GM19463 (cell line): ENCODE measurements around the gene NUSAP1.
"Not testable (repeated sequence)": the region's sequence is repeated elsewhere in the genome, so short reads cannot be mapped to it uniquely, and the experiment has no call there.

Source experiments
- ATAC-seq: cut with Tn5 transposase; IDR thresholded peaks from one replicate; pipeline ENCODE4 v1.9.1; 2021; ENCODE audit warnings: mild to moderate bottlenecking, moderate library complexity; ENCODE audit not compliant: unreplicated experiment

NUSAP1 gene, protein sequence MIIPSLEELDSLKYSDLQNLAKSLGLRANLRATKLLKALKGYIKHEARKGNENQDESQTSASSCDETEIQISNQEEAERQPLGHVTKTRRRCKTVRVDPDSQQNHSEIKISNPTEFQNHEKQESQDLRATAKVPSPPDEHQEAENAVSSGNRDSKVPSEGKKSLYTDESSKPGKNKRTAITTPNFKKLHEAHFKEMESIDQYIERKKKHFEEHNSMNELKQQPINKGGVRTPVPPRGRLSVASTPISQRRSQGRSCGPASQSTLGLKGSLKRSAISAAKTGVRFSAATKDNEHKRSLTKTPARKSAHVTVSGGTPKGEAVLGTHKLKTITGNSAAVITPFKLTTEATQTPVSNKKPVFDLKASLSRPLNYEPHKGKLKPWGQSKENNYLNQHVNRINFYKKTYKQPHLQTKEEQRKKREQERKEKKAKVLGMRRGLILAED

DNA sequence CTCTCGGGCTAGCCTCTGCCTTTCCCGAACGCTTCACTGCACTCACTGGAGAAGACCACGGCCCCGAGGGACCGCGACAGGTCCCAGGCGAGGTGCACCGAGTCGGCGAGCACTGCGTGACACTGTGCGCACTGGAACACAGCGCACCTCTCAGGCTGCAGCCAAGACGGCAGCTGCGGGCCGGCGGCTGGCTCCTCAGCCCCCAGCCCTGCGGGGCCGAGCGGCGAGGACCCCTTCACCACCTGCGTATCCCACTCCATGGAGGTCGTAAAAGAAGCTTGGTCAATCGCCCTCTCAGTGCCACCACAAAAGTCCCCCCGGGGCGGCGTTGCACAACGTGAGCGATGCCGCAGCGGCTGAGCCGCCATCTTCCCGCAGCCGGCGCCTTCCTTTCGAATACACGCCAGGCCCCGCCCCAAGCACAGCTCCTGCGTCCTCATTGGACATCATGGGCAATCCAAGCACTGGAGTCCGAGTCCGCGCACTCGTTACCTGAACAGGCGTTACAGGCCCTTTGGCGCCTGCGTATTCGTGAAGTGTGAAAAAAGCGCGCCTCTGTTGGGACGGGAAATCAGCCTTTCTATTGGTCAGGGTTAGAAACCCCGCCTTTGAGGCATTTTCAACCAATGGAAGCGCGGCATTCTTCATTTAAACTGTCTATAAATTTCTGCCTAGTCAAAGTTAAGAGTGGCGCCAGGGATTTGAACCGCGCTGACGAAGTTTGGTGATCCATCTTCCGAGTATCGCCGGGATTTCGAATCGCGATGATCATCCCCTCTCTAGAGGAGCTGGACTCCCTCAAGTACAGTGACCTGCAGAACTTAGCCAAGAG, at the start of gene NUSAP1, which contains the start of gene OIP5:
Gene NUSAP1, plus strand, starts transcription at position 688 of the 832 bp plus-strand sequence. Its CDS starts 77 bp downstream, at position 765.
Gene OIP5, minus strand, starts transcription at position 398 of the 832 bp plus-strand sequence. Its CDS starts 30 bp downstream, at position 368.
- peak; percentile 89 for ATAC-seq

DNA sequence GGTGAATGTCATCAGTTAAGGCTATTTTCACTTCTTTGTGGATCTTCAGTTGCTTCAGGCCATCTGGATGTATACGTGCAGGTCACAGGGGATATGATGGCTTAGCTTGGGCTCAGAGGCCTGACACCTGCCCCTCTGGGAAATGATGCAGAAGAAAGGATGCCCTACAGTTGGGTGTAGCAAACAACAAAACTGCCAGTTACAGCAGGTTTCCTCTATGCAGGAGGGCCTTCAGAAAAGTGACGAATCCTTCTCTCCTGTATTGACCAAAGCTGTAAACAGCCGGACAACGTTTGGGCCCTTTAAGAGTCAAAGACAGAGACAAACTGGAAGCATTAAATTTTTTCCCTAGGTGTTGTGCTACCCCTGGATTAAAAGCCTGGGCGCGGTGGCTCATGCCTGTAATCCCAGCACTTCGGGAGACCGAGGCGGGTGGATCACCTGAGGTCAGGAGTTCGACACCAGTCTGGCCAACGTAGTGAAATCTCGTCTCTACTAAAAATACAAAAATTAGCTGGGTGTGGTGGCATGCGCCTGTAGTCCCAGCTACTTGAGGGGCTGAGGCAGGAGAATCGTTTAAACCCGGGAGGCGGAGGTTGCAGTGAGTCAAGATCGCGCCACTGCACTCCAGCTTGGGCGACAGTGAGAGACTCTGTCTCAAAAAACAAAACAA, 49.6 kb upstream of the NUSAP1 start:
- ATAC-seq, result not testable (repeated sequence)

DNA sequence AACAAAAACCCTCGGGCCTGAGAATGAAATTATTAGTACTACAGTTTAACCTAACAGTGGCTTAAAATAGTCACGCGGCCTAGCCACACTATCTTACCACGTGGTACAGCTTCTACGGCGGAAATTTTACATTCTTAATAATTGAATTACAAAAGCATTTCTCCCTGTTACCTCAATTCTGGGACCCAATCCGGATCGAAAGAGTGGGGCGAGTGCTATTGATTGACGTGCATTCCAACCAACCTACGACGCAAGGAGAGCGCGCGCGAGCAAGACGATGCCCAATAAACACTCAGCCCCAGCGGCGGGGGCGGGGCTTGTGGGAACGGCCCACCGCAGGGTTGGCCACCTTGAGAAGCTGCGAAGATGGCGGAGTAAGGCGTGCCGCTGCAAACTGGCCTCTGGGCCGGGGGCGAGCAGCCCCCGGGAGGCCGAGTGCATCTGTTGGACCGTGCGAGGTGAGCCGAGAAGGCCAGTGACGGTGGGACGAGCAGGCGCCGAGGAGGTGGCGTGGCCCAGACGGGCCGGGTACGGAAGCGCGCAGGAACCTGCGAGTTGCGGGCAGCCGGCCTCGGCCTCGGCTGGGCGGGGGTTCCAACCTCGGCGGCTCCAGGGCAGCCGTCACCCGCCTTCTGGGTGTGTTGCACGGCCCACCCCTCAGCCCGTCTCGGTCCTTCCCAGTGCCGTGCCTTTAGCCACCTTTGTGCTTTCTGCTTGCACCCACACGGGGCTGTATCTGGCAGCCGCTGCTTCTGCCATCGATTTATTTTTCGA, 48.8 kb upstream of the NUSAP1 start:
- peak; percentile 98 for ATAC-seq

DNA sequence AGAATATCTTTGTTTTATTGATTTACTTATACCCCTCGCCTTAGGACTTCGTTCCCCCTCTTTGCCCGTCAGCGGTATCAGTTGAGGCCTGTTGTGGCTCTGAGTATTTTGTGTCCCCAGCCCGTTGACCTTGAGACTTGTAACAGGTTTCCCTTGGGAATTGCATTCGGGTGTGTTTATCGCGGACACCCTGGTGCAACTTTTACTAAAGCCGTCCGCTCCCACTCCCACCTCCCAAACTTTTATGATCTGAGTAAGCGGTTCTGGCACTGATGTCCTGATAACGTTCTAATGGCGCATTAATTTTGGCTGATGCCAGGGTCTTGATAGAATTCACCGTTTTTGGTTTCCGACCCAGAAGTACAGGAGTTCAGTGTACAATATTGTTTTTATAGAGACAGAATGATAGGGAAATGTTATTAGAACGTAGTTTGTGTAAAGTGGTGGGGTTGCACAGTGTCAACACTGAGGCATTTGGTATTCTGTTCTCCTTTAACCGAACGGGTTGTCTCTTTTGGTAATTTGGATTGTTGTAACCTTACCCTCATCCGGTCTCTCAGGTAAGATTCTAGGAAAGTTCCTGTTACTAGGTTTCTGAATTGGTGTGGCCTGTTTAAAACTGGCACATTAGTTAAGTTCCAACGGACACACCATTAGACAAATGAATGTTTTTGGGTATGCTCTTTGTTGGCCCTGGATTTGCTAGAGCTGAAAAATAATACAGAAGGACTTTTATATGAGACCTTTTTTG, 48.1 kb upstream of the NUSAP1 start:
- no peak for ATAC-seq

DNA sequence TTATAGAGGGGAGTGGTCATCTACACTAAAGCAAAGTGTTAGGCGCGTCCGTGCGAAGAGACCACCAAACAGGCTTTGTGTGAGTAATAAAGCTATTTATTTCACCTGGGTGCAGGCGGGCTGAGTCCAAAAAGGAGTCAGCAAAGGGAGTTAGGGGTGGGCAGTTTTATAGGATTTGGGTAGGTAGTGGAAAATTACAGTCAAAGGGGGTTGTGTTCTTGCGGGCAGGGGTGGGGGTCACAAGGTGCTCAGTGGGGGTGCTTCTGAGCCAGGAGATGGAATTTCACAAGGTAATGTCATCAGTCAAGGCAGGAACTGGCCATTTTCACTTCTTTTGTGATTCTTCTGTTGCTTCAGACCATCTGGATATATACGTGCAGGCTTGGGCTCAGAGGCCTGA, 47.4 kb upstream of the NUSAP1 start:
- no peak for ATAC-seq

DNA sequence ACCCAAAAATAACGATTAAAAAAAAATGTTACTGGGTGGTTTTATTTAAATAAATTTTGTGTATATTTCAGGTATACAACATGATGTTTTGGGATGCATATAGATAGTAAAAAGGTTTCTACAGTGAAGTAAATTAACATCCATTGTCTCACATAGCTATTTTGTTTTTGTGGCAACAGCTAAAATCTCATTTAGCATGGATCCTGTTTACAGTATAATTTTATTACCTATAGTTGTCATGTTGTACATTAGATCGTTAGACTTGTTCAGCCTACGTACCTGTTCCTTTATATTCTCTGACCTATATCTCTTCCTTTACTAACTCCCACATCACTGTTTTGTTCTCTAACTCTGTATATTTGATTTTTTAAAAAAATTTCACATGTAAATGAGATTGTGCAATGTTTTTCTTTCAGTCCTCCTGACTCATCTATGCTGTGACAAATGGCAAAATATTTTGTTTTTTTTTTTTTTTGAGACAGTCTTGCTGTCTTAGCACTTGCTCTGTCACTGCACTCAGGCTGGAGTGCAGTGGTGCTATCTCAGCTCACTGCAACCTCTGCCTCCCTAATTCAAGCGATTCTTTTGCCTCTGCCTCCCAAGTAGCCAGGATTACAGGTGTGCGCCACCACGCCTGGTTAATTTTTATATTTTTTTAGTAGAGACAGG, 45.9 kb upstream of the NUSAP1 start:
- ATAC-seq, result no peak

DNA sequence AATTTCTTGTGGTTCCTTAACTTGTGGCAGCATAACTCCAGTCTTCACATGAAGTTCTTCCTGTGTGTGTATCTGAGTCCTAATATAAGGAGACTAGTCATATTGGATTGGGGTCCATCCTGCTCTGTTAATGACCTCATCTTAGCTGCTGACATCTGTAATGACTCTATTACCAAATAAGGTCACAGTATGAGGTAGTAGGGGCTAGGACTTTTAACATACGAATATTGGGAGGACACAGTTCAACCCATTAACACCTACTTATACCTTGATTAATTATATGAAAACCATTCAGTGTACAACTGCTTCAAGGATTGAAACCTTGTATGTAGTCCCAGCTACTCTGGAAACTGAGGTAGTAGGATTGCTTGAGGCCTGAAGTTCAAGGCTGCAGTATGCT, 44.2 kb upstream of the NUSAP1 start:
- ATAC-seq, result no peak

DNA sequence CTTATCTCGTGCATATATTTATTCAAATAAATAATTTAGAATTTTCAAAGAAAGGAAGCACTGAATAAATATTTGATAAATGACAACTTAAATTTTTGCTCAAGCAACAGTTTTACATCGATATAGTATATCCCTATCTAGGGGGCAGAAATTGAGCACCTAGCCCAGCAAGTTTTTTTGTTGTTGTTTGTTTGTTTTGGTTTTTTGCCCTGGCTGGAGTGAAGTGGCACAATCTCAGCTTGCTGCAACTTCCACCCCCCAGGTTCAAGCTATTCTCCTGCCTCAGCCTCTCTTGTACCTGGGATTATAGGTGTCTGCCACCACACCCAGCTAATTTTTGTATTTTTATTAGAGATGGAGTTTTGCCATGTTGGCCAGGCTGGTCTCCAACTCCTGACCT, 42.7 kb upstream of the NUSAP1 start:
- ATAC-seq, result no peak

DNA sequence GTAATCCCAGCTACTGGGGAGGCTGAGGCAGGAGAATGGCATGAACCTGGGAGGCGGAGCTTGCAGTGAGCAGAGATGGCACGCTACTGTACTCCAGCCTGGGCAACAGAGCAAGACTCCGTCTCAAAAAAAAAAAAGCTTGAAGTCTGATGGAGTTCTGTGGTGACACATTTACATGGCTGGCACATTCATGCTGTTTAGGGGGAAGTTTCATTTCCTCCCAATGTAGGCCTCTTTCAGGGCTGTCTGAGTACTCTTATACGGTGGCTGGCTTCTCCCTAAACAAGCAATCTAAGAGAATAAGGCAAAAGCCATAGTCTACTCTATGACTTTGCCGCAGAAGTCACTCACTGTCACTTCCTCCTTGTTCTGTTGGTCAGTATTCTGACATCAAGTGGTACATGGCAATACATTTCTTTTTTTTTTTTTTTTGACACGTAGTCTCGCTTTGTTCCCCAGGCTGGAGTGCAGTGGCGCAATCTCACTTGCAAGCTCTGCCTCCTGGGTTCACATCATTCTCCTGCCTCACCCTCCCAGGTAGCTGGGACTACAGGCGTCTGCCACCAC, 41.5 kb upstream of the NUSAP1 start:
- peak; percentile 84 for ATAC-seq

DNA sequence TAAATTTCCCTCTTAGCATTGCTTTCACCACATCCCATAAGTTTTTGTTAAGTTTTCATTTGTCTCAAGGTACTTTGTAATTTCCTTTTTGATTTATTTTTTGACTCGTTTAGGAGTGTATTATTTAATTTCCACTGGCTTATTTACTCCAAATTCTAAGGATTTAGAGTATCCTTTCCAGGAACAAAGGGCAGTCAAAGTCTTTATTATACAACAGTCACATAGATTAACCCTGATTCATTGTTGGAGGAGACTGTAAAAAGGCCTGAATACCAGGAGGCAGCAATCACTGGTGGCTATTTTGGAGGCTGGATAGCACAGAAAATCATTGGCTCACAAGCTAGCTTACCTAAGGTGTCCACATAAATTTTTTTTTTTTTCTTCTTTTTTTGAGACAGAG, 40.2 kb upstream of the NUSAP1 start:
- no peak for ATAC-seq

DNA sequence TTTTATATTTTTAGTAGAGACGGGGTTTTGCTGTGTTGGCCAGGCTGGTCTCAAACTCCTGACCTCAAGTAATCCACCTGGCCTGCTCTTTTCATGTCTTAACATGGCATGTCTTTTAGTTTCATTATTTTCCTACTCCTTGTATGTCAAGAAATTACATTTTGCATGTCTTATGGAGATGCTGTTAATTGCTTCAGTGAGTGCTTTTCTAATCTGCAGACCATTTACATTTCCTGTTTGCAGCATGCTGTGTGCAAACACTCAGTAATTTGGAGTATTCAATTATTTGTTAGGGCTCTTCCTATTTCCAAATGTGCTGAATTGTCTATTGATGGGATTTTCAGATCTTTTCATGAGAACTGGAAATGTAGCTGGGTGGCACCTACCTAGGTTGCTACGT, 31.5 kb upstream of the NUSAP1 start:
- ATAC-seq, result not testable (repeated sequence)

DNA sequence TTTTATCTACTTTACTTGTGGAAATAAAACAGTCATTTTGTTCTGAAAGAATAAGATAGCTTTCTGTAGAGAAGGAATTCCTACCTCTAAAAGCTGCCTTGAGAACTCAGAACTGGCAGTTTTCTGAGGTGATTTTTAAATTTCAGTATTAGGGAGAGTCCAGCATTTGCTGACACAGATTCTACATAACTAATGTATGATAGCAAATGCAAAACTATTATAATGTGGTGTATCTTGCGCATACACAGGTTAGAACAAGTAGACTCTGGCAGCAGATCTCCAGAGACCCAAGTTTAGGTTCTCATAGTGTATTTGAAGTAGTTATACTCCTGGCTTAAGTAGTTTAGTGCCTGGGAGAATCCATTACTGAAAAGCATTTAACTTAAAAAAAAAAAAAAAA, 31.1 kb upstream of the NUSAP1 start:
- no peak for ATAC-seq

DNA sequence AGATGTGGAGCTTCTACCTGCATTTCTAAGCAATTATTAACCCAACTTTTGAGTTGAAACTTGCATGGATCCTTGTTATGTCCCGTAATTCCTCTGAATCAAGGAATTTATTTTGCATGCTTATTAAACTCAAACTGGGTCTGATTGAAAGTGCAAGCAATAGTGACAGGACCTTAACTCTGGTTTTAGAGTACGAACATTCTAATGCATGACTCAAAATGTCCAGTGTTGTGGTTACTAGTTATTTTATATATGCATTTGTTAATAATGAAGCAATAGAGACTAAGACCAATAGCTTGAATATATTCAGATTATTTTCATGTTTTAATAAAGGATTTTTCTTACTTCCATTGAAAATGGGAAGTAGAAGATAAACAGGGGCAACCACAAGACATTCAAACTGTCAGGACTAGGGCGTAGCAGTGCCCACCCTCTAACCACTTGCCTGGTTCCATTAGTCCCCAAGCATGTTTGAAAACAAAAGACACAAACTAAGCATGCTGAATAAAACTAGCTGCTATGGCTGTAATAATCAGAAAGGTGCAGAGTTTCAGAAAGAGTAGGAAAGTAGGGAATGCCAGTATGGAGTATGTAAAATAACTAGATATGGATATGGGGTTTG, 28.4 kb upstream of the NUSAP1 start:
- ATAC-seq, result no peak

DNA sequence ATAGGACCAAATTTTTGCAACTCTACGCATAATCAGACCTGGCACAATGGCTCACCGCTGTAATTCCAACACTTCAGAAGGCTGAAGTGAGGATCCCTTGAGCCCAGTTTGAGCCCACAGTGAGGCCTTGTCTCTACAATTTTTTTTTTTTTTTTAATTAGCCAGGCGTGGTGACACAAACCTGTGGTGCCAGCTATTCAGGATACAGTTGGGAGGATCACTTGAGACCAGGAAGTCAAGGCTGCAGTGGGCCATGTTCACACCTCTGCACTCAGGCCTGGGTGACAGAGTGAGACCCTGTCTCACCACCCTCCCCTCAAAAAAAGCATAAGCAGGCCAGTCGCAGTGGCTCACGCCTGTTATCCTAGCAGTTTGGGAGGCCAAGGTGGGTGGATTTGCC, 25.0 kb upstream of the NUSAP1 start:
- ATAC-seq, result no peak

DNA sequence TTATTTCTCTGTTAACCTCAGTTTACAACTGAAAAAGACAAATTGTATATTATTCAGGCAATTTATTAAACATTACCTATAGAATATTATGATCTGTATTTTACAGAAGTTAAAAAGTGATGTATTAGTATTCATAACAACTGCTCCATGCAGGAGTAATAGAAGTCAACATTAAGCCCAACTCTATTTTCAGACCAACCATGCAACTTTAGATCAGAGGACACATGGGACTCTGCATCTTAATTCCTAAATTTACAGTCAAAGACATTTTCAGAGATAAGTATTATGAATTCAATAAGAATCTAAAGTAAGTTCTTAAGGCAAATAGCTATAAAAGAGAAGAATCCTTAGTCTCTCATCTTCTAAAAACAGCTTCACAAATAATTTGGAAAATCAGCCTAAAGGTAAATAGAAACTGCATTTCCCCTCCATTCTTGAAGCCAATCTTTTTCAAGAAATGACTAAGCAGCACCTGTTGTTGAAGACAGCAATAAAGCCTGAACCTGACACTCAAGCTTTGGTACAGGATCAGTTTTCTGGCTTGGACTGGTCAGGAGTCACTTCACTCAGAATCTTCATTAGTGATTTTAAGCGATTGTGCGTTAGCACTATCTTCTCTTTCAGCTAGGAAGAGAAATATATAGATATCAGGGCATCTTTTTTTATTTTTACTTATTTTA, 23.3 kb upstream of the NUSAP1 start:
- ATAC-seq, result no peak

DNA sequence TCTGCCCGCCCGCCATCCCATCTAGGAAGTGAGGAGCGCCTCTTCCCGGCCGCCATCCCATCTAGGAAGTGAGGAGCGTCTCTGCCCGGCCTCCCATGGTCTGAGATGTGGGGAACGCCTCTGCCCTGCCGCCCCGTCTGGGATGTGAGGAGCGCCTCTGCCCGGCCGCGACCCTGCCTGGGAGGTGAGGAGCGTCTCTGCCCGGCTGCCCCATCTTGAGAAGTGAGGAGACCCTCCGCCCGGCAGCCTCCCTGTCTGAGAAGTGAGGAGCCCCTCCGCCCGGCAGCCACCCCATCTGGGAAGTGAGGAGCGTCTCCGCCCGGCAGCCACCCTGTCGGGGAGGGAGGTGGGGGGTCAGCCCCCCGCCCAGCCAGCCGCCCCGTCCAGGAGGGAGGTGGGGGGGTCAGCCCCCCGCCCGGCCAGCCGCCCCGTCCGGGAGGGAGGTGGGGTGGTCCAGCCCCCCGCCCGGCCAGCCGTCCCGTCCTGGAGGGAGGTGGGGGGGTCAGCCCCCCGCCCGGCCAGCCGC, 11.8 kb upstream of the NUSAP1 start:
- not testable (repeated sequence) for ATAC-seq

DNA sequence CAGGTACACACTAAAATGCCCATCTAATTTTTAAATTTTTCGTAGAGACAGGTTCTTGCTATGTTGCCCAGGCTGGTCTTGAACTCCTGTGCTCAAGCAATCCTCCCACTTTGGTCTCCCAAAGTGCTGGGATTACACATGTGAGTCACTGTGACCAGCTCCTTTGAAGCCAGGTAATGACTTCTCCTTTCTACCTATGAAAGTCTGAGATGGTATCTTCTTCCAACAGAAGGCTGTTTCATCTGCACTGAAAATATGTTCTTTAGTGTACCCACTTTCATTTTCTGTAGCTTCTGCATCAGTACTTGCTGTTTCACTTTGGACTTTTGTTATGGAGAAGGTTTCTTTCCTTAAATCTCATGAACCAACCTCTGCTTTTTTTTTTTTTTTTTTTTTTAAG, 9.1 kb upstream of the NUSAP1 start:
- no peak for ATAC-seq

DNA sequence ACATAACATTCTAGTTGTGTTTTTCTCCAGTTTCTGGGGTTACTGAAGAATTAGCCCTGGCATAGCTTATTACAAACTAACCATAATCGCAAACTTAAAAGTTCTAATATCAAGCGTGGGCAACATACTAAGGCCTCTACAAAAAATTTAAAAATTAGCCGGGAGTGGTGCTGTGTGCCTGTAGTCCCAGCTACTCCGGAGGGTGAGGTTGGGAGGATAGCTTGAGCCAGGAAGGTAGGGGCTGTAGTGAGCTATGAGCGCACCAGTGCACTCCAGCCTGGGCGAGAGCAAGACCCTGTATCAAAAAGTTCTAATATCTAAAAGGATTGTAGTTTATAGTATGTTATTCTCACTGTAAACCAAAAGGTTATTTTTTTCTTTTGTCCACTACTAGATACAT, 1.4 kb upstream of the NUSAP1 start:
- ATAC-seq, result no peak
